DMS153 treated with DMSO at 0.1 percent for 48 hours (cell line): ENCODE data around the gene ANXA1.

Experiments
- DNase-seq: peaks from one replicate; lab custom pipeline; 2025; ENCODE audit not compliant: unreplicated experiment; lab: John Stamatoyannopoulos, UW

The ANXA1 gene

DNA sequence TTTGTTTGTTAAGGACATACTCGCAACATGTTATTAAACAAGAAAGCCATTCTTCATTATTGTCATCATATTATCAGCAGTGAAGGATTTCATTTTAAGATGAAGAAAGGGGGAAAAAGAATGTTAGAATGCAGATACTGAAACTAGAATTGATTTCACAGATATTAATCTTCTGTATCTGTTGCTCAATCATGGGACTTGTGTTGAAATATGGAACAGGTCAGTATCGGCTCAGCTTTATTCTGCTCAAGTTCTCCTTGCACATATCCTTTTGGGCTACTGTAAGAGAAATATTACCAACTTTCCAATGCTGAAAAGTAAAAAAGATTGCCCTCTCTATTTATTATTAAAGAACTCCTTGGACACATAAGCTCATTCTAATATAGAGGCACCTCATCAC, 13.8 kb upstream of the ANXA1 start:
- DNase-seq = no peak

DNA sequence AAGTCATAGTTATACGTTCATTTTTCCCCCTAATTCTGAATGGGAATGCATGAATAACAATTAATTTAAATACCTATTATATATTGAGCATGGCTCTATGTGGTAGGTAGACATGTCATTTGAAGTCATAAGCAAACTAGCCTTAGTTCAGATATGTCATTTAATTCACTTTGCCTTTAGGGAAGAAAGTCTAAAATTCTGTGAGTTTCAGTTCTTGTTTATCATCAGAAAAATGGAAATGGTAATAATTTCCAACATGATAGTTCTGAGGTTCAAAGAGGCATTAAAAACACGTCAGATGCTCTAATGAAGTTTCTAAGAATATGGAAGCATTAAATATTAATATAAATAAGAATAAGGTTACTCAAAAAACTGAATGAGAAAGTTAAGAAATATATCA, 13.1 kb upstream of the ANXA1 start:
- DNase-seq = no peak

DNA sequence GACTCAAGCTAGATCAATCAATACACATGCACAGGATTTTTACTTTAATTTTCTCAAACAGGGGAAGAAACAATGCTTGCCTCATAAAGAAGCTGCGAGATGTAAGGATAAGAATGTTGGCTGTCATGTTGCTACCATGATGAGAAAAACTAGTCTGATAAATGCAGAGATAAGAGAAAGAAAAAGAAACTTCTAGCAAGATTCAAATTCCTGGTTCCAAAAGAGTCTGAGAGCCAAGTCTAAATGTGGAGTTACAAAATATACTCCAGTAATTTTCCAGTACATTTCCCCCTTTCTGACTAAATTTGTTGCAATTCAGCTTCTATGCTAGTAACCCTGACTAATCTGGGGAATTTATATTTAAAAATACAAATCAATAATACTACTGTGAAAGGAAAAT, 10.4 kb upstream of the ANXA1 start:
- DNase-seq = no peak

DNA sequence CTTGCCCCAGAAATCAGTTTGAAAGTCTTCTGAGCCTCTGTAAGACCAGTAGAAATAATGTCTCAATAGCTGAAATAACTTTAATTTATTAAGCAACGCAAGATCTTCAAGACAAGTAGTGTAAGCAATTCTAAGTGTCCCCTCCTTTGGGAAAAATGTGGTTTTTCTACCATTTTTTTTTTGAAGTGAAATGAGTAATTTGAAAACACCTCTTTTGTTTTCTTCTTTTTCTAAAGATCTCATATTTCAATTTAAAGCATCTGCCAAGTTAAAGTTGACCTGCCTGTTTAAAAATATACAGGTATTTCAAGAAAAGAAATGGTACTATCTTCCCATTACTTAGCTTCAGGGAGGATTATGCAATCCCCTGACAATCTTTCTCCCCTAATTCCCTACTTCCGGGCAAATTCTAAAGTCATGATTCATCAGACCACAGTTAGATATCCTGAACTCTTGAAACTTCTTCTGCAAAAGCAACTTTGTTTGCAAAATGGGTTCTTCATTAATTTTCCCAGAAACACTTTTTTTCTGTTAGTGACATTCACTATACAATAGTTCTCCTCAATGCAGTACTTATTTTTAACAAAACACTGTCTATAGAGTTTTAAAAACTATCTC, 7.8 kb upstream of the ANXA1 start:
- no peak for DNase-seq

DNA sequence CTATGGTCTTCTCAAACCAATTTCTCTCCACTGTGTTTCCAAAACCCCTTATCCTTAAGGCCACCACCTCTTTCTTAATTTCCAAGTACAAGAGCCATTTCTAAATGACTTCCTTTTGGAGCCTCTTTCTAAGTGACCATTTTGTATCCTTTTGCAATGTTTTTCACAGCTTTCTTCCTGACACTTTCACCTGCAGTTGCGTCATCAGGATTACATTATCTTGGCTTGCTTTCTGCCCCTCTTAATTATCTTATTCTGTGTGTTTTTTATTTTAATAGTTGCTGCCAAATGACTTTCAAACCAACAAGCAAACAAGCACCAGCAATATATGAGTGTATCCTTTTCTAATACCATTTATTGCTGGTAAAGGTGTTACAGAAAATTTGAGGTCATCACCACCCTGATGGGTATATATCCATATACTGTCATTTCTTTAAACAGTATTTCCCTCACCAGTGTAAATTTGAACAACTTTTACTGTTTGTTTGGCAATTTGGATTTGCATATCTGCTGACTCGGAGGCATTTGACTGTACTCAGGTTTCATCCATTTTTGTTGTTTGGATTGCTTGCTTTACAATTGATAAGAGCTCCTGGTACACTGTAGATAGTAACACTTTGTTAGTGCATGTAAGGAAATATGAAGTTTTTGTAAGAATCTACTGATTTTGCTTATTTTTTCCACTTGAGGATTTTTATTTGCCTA, 5.4 kb upstream of the ANXA1 start:
- no peak for DNase-seq

DNA sequence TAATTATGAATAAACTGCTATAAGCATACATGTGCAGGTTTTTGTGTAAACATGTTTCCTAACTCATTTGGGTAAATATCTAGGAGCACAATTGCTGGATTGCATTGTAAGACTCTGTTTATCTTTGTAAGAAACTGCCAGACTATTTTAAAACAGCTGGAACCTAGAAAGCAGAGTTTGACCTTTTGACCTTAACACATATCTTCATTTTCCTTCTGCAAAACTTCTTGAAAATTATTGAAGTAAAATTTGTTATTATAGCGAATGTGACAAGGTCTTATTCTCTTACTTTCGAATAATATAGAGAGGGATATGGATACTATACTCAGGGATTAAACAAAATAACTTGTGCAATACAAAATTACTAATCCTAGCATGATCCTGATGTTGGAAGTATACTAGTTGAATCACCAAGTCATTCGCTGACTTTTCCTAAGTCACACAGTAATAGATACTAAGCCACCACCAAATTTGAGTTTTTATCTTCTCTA, 3.2 kb upstream of the ANXA1 start:
- DNase-seq = no peak

DNA sequence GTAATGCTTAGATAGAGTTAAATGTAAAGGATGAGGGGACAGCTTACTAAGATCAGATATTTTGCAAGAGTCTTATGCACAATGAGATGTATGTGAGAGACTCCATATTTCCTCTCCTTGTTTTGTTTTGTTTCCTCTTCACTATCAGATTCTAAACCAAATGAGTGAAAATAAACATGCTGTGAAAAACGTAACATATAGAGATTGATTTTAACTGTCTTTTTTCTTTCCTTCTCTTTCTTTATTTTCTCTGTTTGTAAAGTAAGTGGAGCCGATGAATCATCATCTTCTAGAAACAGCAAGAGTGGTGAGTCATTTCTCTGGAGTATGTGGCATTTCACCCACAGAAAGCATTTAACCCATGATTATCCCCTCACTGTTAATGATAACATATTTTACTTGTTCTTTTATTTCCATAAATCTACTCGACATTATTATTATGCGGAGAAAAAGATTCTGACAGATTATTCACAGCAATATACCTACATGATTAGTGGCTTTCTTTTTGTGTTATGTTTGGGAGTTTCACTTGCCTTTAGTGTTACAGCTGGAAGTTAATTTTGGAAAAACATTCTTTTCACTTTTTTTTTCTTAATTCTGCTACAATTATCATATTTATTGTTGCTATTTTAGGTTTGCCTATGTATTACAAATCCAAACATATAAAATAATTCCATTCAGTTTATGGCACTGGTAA, 2.1 kb upstream of the ANXA1 start:
- DNase-seq = no peak

DNA sequence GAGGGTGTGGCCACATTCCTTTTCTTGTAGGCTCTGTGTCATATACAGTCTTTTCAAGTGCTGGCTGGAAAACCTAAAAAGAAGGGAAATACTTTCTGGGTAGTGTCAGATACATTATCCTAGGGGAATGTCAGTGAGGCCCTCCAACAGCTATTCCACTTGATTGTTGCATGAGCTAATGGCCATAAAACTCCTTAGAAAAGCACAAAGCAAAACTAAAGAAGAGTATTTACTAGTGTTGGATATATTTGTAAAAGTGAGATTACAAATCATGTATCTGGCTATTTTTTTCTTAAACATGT, 829 bp downstream of the ANXA1 start:
- DNase-seq = no peak

DNA sequence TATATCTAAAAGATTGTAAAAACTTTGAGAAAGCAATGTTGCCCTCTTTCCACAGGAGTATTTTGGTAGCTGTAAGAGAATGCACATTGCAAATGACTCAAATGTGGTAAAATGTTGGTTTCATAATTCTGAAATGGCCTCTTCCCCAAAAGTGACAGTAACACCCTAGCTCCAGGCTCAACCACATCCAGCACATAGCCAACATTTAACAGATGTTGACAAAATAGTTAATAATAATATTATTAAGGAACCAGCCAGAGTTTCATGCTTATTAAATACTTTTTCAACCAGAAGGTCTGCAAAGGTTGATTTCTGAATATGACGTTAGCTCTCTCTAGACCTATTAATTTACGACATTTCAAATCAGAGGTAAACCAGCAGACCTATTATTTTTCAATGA, 1.3 kb downstream of the ANXA1 start:
- no peak for DNase-seq

DNA sequence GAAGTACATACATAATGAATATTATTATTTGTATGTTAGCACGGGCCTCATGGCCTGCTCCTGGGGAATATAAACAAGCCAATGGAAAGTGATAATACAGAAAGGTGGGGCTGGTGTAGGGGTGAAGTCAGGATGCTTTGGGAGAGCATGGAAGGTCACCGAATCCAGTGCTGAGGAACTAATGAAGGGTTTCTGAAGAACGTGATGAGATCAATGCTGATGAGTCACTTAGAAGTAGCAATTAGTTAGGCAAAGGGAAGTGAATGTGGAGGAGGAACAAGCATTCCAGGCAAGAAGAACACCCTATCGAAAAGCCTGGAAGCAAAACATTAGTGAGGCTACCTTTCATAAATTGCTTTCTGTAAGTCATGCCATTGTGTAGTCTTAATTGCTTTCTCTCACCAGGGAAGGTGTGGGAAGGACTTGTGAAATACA, 2.1 kb downstream of the ANXA1 start:
- no peak for DNase-seq

DNA sequence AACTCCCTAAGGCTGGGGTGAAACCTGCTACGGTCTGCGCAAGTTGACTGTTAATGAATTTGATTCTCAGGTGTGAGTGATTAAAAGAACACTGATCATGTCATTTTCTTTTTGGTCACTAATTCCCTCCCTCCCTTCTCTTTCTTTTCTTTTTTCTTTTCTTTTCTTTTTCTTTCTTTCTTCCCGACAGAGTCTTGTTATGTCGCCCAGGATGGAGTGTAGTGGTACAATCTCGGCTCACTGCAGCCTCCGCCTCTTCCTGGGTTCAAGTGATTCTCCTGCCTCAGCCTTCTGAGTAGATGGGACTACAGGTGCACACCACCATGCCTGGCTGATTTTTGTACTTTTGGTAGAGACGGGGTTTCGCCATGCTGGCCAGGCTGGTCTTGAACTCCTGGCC, 2.6 kb downstream of the ANXA1 start:
- DNase-seq = no peak

DNA sequence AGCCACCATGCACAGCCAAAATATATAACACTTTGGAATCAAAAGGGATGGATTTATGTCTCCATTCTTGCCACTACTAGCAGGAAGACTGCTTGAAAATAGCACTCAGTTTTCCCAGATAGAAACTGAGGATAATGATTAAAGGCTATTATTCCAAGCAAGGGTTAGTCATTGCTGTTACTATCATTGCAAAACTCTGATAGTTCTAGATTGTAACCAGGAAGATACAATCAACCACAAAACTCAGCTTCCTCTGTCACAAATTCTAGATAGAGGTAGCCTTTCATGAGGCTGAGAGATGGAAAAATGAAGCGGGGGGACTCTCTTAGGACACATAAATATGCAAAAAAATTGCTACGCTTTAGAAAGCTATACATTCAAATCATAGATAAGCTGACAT, 3.1 kb downstream of the ANXA1 start:
- no peak for DNase-seq

DNA sequence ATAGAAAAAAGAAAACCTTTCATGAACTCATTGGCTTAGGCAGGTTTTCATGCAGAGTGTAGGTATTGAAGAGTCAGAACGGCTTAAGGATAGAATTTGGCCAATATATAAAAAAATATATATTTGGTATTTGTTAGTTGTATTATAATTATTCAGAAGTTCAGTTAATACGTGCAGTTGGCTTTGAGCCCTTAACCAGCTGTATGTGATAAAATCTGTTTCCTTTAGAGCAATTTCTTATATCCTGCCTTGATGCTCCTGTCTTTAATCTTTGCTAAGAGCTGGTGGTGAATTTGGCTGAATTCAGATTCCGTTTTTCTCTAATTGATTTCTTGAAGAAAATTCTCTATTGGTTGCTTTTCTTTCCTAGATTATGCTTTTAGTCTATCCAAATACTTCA, 3.7 kb downstream of the ANXA1 start:
- DNase-seq = no peak

DNA sequence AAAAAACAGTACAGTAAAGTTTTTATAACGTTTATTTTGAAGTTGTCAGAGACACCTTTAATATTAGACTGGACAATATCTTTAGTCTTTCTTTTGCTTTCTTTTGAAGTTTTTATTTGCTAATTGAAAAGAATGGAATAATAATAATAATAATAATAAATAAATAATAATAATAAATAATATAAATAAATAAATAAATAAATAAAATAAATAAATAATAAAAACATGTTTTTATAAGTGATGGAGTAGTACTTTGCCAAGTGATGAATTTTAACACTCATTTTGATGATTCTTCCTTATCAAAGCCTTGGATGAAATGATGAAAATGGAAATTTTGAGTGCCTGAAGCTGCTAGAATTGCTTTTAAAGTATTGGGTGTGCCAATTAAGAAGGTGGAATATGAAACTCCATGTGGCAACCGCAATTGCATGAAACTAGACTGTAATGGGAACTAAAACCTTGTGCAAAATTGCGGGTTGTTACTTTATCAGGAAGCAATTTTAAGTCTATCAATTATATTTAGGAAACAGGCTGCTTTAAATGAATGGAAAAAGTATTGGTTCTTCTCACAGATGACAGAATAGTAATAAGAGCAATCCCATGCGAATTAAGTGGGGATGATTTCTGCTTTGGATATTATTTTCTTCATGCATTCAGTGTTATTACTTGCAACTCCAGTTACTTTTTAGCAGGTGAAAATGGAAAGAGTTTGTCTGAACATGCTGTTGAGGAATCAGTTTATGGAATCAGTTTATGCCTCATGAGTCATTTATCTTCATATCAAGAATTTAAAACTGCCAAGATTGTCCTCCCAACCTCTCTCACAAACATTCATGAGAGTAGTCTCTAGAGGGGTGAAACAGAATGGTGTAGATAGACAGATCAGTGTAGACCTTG, 4.6 kb downstream of the ANXA1 start:
- DNase-seq = no peak

DNA sequence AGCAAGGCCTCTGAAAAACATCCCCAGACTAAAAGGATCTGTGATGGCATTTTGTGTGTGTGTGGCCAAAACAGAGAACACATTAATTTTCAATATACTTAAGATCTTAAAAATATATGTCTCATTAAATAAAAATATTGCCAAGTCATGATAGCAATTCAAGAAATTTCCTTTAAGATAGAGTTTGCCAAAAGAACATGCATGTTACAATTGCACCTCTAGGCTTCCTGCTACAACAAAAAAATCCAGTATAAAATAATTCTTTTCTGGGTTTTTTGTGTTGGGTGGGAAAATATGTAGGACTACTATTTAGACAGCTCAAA, 5.2 kb downstream of the ANXA1 start:
- no peak for DNase-seq

DNA sequence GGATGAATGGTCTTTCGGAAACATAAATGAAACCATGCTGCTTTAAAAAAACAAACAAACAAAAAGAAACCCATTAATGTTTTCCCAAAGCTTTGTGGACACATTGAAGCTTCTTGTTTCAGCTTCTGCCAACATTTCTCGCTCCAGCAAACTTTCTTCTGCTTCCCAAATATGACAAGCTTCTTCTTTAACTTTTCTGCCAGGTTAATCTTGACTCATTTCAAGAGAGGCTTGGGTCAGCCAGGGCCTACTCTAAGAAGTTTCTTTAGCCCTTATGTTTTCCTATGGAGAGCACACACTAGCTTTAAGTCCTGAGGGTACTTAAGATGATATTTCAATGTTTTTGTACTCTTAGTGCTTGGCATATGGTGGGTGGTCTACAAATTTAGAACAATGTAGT, 6.1 kb downstream of the ANXA1 start:
- DNase-seq = no peak

DNA sequence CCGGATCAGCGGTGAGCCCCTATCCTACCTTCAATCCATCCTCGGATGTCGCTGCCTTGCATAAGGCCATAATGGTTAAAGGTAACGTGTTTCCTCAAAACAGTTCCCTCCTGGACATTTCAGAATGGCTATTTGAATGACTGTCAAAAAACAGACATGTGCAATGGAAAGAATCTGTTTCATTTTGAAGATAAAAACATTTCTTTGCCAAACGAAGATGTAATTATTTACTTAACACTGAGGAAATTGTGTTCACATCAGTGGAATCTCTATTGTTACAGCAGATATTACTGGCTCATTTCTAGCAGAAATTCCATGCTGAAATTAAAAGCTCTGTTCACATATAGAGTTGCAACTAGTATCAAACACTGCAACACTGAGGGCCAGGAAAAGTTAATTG, 7.1 kb downstream of the ANXA1 start:
- no peak for DNase-seq

DNA sequence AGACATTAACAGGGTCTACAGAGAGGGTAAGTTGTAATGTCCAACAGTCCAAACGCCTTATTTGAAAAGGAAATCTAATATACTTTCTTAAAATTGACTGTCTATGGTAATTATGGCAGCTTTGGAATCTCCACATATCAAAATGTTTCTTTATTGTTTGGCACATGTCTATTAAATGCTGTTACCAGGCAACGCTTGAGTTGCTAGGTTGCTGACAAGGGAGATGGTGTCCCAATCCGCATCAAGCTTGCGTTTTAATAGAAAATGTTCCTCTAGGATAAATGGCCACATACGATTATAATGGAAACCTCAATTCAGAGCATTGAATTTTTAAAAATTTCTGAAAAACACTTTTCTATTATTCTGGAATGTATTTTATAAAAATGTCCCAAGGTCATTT, 9.2 kb downstream of the ANXA1 start:
- DNase-seq = no peak

DNA sequence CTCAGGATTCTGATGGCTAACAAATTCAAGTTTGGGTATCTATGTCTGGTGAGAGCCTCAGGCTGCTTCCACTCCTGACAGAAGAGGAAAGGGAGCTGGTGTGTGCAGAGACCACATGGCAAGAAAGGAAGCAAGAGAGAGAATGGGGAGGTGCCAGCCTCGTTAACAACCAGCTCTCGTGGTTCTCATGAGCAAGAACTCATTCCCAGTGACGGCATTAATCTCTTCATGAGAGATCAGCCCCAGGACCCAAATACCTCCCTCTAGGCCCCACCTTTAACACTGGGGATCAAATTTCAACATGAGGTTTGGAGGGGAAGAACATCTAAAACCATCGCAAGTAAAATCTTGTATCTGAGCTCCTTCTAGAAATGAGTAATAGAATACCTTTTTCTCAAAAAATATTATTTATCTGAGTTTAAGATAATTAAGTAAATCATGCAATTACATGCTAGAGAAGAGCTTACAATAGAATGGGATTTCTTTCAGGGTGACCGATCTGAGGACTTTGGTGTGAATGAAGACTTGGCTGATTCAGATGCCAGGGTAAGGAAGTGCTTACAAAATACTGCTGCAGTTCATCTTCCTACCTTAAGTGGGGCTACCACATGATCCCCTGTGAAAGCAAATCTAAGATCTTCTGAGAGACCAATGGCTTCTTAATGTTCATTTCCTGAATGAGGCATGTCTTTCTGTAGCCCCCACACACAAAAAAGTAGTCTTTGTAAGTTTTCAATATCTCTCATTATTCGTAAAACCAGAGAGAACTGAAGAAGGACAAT, 11.5 kb downstream of the ANXA1 start:
- no peak for DNase-seq

DNA sequence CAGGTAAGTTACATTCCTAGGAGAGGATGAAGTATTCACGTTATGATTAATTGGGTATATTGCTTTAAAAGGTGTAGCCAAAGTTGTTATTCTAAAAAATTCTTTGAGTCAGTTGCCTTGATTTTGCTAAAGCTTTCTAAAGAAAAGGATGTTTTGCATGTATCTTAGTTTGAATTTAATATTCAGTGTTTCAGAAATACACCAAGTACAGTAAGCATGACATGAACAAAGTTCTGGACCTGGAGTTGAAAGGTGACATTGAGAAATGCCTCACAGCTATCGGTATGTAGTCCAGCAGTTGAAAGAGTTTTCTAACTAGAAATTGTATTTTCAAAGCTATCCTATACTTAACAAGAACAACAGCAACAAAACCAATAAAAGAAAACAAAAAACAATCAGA, 14.2 kb downstream of the ANXA1 start:
- DNase-seq = no peak

DNA sequence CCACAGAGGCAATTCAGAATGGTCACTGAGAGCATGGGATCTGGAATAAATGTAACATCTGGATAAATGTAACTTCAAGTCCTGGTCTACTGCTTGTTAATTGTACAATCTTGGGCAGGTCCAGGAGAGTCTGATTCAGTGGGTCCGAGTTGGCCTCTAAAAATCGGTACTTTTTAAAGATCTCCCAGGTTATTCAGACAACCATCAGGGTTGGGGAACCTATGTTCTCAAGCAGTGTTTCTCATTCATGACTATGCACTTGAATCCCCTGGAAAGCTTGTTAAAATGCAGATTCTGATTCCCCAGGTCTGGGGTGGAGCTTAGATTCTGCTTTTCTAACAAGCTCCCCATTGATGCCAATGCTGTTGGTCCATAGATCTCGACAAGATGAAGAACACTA, 14.8 kb downstream of the ANXA1 start:
- DNase-seq = no peak
